ENCODE data around the gene SLC44A4.
A peak's percentile ranks its signal among the peaks of the same experiment; 100 is the strongest.
"Not testable (repeated sequence)": the region's sequence is repeated elsewhere in the genome, so short reads cannot be mapped to it uniquely, and the experiment has no call there.

Gene SLC44A4

GRCh38 chr6:31911826-31912585 is 33.2 kb upstream of the SLC44A4 start:
- Histone ChIP-seq H3K27ac (ENCODE audit: low read length) (no peak overlapping the region), H3K27me3 (ENCODE audit: low read depth, low read length) (no peaks in the 10 kb centered on the region), H3K9me3 (ENCODE audit: control insufficient read depth in 1 of 2, low read length in 2 of 2) (no peaks in the 10 kb centered on the region), H3K36me3 (ENCODE audit: control insufficient read depth in 1 of 2, insufficient read depth in 2 of 2, low read length in 2 of 2) (no peaks in the 10 kb centered on the region), H3K4me1 (ENCODE audit: control insufficient read depth in 1 of 2, insufficient read depth in 2 of 2, low read length in 2 of 2) (no peaks in the 10 kb centered on the region), H3K4me3 (ENCODE audit: low read depth in 1 of 2, low read length in 2 of 2) (no peak overlapping the region)

DNA sequence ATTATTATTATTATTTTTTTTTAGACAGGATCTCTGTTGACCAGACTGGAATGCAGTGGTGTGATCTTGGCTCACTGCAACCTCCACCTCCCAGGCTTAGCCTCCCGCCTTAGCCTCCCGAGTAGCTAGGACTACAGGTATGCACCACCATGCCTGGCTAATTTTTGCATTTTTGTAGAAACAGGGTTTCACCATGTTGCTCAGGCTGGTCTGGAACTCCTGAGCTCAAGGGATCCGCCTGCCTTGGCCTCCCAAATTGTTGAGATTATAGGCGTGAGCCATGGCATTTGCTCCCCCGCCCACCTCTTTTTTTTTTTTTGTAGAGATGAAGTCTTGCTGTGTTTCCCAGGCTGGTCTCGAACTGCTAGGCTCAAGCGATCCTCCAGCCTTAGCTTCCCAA is 30.5 kb upstream of the SLC44A4 start:
- H3K4me1 ChIP-seq (ENCODE audit: control insufficient read depth in 1 of 2, insufficient read depth in 2 of 2, low read length in 2 of 2); H3K4me3 ChIP-seq (ENCODE audit: low read depth in 1 of 2, low read length in 2 of 2); H3K9me3 ChIP-seq (ENCODE audit: control insufficient read depth in 1 of 2, low read length in 2 of 2); H3K27ac ChIP-seq (ENCODE audit: low read length); H3K27me3 ChIP-seq (ENCODE audit: low read depth, low read length); H3K36me3 ChIP-seq (ENCODE audit: control insufficient read depth in 1 of 2, insufficient read depth in 2 of 2, low read length in 2 of 2): not testable (repeated sequence)

GRCh38 chr6:31908791-31909190 is 30.0 kb upstream of the SLC44A4 start:
- Histone ChIP-seq H3K4me3 (ENCODE audit: low read depth in 1 of 2, low read length in 2 of 2) (no peak overlapping the region), H3K36me3 (ENCODE audit: control insufficient read depth in 1 of 2, insufficient read depth in 2 of 2, low read length in 2 of 2) (no peaks in the 10 kb centered on the region), H3K4me1 (ENCODE audit: control insufficient read depth in 1 of 2, insufficient read depth in 2 of 2, low read length in 2 of 2) (no peaks in the 10 kb centered on the region), H3K9me3 (ENCODE audit: control insufficient read depth in 1 of 2, low read length in 2 of 2) (no peaks in the 10 kb centered on the region), H3K27ac (ENCODE audit: low read length) (no peak overlapping the region), H3K27me3 (ENCODE audit: low read depth, low read length) (no peaks in the 10 kb centered on the region)

- not testable (repeated sequence) for H3K4me1 ChIP-seq (ENCODE audit: control insufficient read depth in 1 of 2, insufficient read depth in 2 of 2, low read length in 2 of 2); H3K9me3 ChIP-seq (ENCODE audit: control insufficient read depth in 1 of 2, low read length in 2 of 2); H3K36me3 ChIP-seq (ENCODE audit: control insufficient read depth in 1 of 2, insufficient read depth in 2 of 2, low read length in 2 of 2); H3K4me3 ChIP-seq (ENCODE audit: low read depth in 1 of 2, low read length in 2 of 2); H3K27me3 ChIP-seq (ENCODE audit: low read depth, low read length); H3K27ac ChIP-seq (ENCODE audit: low read length)
These were observed 29.5 kb upstream of the SLC44A4 start for GRCh38 chr6:31908255-31908654.

- no peaks in the 10 kb centered on the region for H3K36me3 ChIP-seq (ENCODE audit: control insufficient read depth in 1 of 2, insufficient read depth in 2 of 2, low read length in 2 of 2)
- H3K27me3 ChIP-seq (ENCODE audit: low read depth, low read length): no peaks in the 10 kb centered on the region
- H3K9me3 ChIP-seq (ENCODE audit: control insufficient read depth in 1 of 2, low read length in 2 of 2): no peaks in the 10 kb centered on the region
- no peak overlapping the region for H3K27ac ChIP-seq (ENCODE audit: low read length)
- no peak overlapping the region for H3K4me3 ChIP-seq (ENCODE audit: low read depth in 1 of 2, low read length in 2 of 2)
- H3K4me1 ChIP-seq (ENCODE audit: control insufficient read depth in 1 of 2, insufficient read depth in 2 of 2, low read length in 2 of 2): peaks cover 4 to 6% of the 10 kb centered on the region in 2 donors
These were observed 28.5 kb upstream of the SLC44A4 start for GRCh38 chr6:31907158-31907813.

GRCh38 chr6:31906727-31907126 is 27.9 kb upstream of the SLC44A4 start:
- not testable (repeated sequence) for H3K4me1 ChIP-seq (ENCODE audit: control insufficient read depth in 1 of 2, insufficient read depth in 2 of 2, low read length in 2 of 2); H3K4me3 ChIP-seq (ENCODE audit: low read depth in 1 of 2, low read length in 2 of 2); H3K9me3 ChIP-seq (ENCODE audit: control insufficient read depth in 1 of 2, low read length in 2 of 2); H3K27me3 ChIP-seq (ENCODE audit: low read depth, low read length); H3K27ac ChIP-seq (ENCODE audit: low read length); H3K36me3 ChIP-seq (ENCODE audit: control insufficient read depth in 1 of 2, insufficient read depth in 2 of 2, low read length in 2 of 2)

DNA sequence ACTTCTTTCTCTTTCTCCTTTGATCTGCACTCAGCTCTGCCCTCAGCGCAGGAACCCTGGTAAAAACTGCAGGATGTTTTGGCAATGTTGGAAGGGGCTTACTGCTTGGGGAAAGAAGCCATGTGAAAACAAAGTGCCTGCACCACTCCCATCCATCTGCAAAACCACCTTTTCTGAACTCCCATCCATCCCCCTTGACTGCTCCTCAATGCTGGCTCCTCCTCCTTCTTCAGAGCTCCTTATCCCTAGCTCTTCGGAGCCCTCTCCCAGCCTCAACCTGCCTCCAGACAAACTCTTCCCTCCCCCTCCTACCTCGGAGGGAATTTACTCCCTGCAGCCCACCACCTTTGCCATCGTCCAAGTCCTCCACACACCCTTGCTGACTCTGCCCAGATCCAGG is 27.3 kb upstream of the SLC44A4 start:
- Histone ChIP-seq H3K27me3 (ENCODE audit: low read depth, low read length) (no peaks in the 10 kb centered on the region), H3K36me3 (ENCODE audit: control insufficient read depth in 1 of 2, insufficient read depth in 2 of 2, low read length in 2 of 2) (no peaks in the 10 kb centered on the region), H3K9me3 (ENCODE audit: control insufficient read depth in 1 of 2, low read length in 2 of 2) (no peaks in the 10 kb centered on the region), H3K4me1 (ENCODE audit: control insufficient read depth in 1 of 2, insufficient read depth in 2 of 2, low read length in 2 of 2) (peaks cover 4 to 9% of the 10 kb centered on the region in 2 donors), H3K27ac (ENCODE audit: low read length) (no peak overlapping the region), H3K4me3 (ENCODE audit: low read depth in 1 of 2, low read length in 2 of 2) (no peak overlapping the region)

GRCh38 chr6:31905041-31905440 is 26.2 kb upstream of the SLC44A4 start:
- Histone ChIP-seq H3K4me3 (ENCODE audit: low read depth in 1 of 2, low read length in 2 of 2) (no peak overlapping the region), H3K36me3 (ENCODE audit: control insufficient read depth in 1 of 2, insufficient read depth in 2 of 2, low read length in 2 of 2) (no peaks in the 10 kb centered on the region), H3K27ac (ENCODE audit: low read length) (no peak overlapping the region), H3K27me3 (ENCODE audit: low read depth, low read length) (no peaks in the 10 kb centered on the region), H3K9me3 (ENCODE audit: control insufficient read depth in 1 of 2, low read length in 2 of 2) (no peaks in the 10 kb centered on the region), H3K4me1 (ENCODE audit: control insufficient read depth in 1 of 2, insufficient read depth in 2 of 2, low read length in 2 of 2) (peaks cover 4 to 17% of the 10 kb centered on the region in 2 donors)

DNA sequence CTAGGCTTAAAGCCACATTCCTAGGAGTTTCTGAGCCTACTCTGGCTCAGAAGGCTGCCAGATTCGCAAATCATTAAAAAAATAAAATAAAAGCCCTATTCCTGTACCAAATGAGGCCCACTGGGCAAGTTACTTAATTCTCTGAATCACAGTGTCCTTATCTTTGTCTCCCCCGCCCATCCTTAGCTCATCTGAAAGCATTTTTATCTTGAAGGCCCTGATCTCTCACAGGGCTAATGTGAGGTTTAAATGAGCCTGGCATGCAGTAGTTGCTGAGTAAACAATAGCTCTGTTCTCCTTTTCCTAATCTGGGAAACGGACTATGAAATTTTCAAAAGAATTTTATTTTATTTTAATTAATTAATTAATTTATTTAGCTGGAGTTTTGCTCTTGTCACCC is 25.2 kb upstream of the SLC44A4 start:
- Histone ChIP-seq H3K9me3 (ENCODE audit: control insufficient read depth in 1 of 2, low read length in 2 of 2) (no peaks in the 10 kb centered on the region), H3K4me3 (ENCODE audit: low read depth in 1 of 2, low read length in 2 of 2) (no peak overlapping the region), H3K27ac (ENCODE audit: low read length) (peak overlapping the region; percentile 2), H3K27me3 (ENCODE audit: low read depth, low read length) (no peaks in the 10 kb centered on the region), H3K4me1 (ENCODE audit: control insufficient read depth in 1 of 2, insufficient read depth in 2 of 2, low read length in 2 of 2) (peaks cover 4 to 26% of the 10 kb centered on the region in 2 donors), H3K36me3 (ENCODE audit: control insufficient read depth in 1 of 2, insufficient read depth in 2 of 2, low read length in 2 of 2) (no peaks in the 10 kb centered on the region)

- peaks cover 7 to 33% of the 10 kb centered on the region in 2 donors for H3K4me1 ChIP-seq (ENCODE audit: control insufficient read depth in 1 of 2, insufficient read depth in 2 of 2, low read length in 2 of 2)
- no peaks in the 10 kb centered on the region for H3K36me3 ChIP-seq (ENCODE audit: control insufficient read depth in 1 of 2, insufficient read depth in 2 of 2, low read length in 2 of 2)
- H3K9me3 ChIP-seq (ENCODE audit: control insufficient read depth in 1 of 2, low read length in 2 of 2): no peaks in the 10 kb centered on the region
- H3K27ac ChIP-seq (ENCODE audit: low read length): peak within 1 kb of the TSS; percentile 92
- peak within 1 kb of the TSS; percentile 71 to 85 for H3K4me3 ChIP-seq (ENCODE audit: low read depth in 1 of 2, low read length in 2 of 2)
- H3K27me3 ChIP-seq (ENCODE audit: low read depth, low read length): no peaks in the 10 kb centered on the region
These were observed 23.3 kb upstream of the SLC44A4 start, which contains the start of gene ZBTB12 for GRCh38 chr6:31901953-31902643. Gene ZBTB12, minus strand, starts transcription at chr6:31902086. Its CDS starts 781 bp downstream, at chr6:31901305.

DNA sequence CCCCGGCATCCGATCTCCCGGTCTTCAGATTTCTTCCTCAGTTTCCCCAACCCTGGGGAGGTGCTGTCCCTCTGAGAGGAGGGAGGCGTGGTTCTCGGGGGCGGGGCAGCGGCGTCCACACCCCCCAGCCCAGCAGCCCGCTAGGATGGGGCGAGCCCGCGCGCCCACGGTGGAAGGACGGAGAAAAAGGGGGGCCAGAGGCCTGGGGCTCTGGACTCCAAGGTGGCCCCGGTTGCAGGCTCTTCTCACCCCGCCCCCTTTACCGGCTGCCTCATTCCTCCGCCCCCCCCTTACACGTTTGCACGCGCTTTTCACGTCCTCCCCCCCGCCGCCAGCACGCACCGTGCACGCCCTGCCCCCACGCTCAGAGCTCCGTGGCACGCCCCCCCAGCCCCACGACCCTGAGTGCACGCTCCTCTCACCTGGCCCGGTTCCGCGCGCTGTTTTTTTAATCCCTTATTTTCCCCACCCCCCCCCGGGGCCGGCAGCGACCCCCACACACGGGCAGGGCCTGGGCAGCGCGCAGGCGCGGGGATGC is 22.7 kb upstream of the SLC44A4 start:
- H3K36me3 ChIP-seq (ENCODE audit: control insufficient read depth in 1 of 2, insufficient read depth in 2 of 2, low read length in 2 of 2): no peaks in the 10 kb centered on the region
- H3K4me1 ChIP-seq (ENCODE audit: control insufficient read depth in 1 of 2, insufficient read depth in 2 of 2, low read length in 2 of 2): peaks cover 7 to 33% of the 10 kb centered on the region in 2 donors
- no peaks in the 10 kb centered on the region for H3K9me3 ChIP-seq (ENCODE audit: control insufficient read depth in 1 of 2, low read length in 2 of 2)
- H3K27me3 ChIP-seq (ENCODE audit: low read depth, low read length): no peaks in the 10 kb centered on the region
- no peak overlapping the region for H3K27ac ChIP-seq (ENCODE audit: low read length)
- peak overlapping the region; percentile 21 to 85 for H3K4me3 ChIP-seq (ENCODE audit: low read depth in 1 of 2, low read length in 2 of 2)
